ENCODE data around the gene WNK1.

GRCh38 chr12:894226-894625 is 141.8 kb downstream of the WNK1 start:
- no peak for TF ChIP-seq CTCF (IDR thresholded peaks at IDR 0.05)
- no peak for TF ChIP-seq POLR2A (IDR thresholded peaks at IDR 0.05)

All from heart left ventricle (tissue), 13 donors.